Activated CD8-positive, alpha-beta memory T cell treated with anti-CD3 and anti-CD28 coated beads, Interleukin-2, amount 50 U/mL, for 24 hours (primary cell): ENCODE data around the gene TNXB.
"Not testable (repeated sequence)": the region's sequence is repeated elsewhere in the genome, so short reads cannot be mapped to it uniquely, and the experiment has no call there.

Experiments used
- DNase-seq: peaks from one replicate; pipeline ENCODE4 v3.0.0-alpha.2; 2020; ENCODE audit errors: extremely low read depth

TNXB gene

GRCh38 chr6:32110632-32111031 lies 1.5 kb upstream of the TNXB start:
- DNase-seq = no peak

- no peak for DNase-seq
Observed at GRCh38 chr6:32109765-32110160, 625 bp upstream of the TNXB start.

GRCh38 chr6:32108727-32109113 lies 418 bp downstream of the TNXB start:
- DNase-seq = no peak

GRCh38 chr6:32108094-32108627 lies 977 bp downstream of the TNXB start:
- no peak for DNase-seq

- DNase-seq = no peak
Observed at GRCh38 chr6:32107406-32107805, 1.7 kb downstream of the TNXB start.

- DNase-seq = no peak
Observed at GRCh38 chr6:32105433-32105832, 3.7 kb downstream of the TNXB start.

- DNase-seq = no peak
Observed at GRCh38 chr6:32102255-32102654, 6.9 kb downstream of the TNXB start.

- DNase-seq = not testable (repeated sequence)
Observed at GRCh38 chr6:32100251-32100650, 8.9 kb downstream of the TNXB start.

GRCh38 chr6:32097364-32097763 lies 11.8 kb downstream of the TNXB start:
- DNase-seq = no peak

GRCh38 chr6:32096394-32097258 lies 12.5 kb downstream of the TNXB start:
- DNase-seq = no peak

GRCh38 chr6:32096087-32096393 lies 13.1 kb downstream of the TNXB start:
- DNase-seq = no peak

GRCh38 chr6:32095338-32096086 lies 13.6 kb downstream of the TNXB start:
- no peak for DNase-seq

- DNase-seq = no peak
Observed at GRCh38 chr6:32092760-32093497, 16.2 kb downstream of the TNXB start.

GRCh38 chr6:32089082-32089828 lies 19.9 kb downstream of the TNXB start:
- DNase-seq = no peak

- no peak for DNase-seq
Observed at GRCh38 chr6:32088487-32089049, 20.6 kb downstream of the TNXB start.

GRCh38 chr6:32087574-32088486 lies 21.3 kb downstream of the TNXB start:
- peak; percentile 20 for DNase-seq

GRCh38 chr6:32086661-32087573 lies 22.2 kb downstream of the TNXB start:
- no peak for DNase-seq

GRCh38 chr6:32085759-32086459 lies 23.2 kb downstream of the TNXB start:
- no peak for DNase-seq
